B cell (primary cell): Measurements from ENCODE around the gene ITGA6.

Experiments
- CTCF ChIP-seq: fragments of 200-600 bp; IDR thresholded peaks from one replicate; pipeline ENCODE4 v1.8.0; 2022; ENCODE audit warnings: antibody characterized with exemption, mild to moderate bottlenecking
- EZH2 ChIP-seq: IDR thresholded peaks from 2 replicates; pipeline ENCODE4 v1.6.1; 2012; ENCODE audit warnings: borderline replicate concordance, low read depth, mild to moderate bottlenecking, moderate library complexity, low read length; ENCODE audit not compliant: insufficient read depth, poor library complexity, severe bottlenecking

GRCh38 chr2:172481507-172482262, 54.3 kb downstream of the ITGA6 start:
- TF ChIP-seq CTCF: no peak
- no peak for TF ChIP-seq EZH2
